Lung (tissue), 12 donors: ENCODE measurements around the gene CCDC102A. TPM values are rescaled to one million over a fixed set of nuclear protein-coding genes. Genes with fewer than 3 reads are reported as not detected.
"Not testable (repeated sequence)": the region's sequence is repeated elsewhere in the genome, so short reads cannot be mapped to it uniquely, and the experiment has no call there.

Experiments used
- ATAC-seq: fragments of 200-7000 bp; cut with Tn5 transposase; one replicate; pipeline ENCODE4 v1.9.1; 2020; ENCODE audit warnings: moderate number of reproducible peaks; ENCODE audit not compliant: insufficient read depth, low FRiP score
- DNase-seq, 3 donors: peaks; one replicate each; pipeline ENCODE4 v3.0.0-alpha.2; 2013 to 2017
- H3K27ac ChIP-seq, 2 donors: one replicate each; pipeline ENCODE4 v1.5.1; 2013; ENCODE audit warnings: mild to moderate bottlenecking in 2 of 2, moderate library complexity in 2 of 2, control low read depth in 1 of 2, inconsistent platforms in 1 of 2, low read depth in 1 of 2, low read length in 1 of 2
- H3K27me3 ChIP-seq, 3 donors: one replicate each; pipeline ENCODE4 v1.5.1; 2013; ENCODE audit warnings: low read length in 2 of 3; ENCODE audit not compliant: control insufficient read depth in 3 of 3, insufficient read depth in 3 of 3
- H3K36me3 ChIP-seq, 4 donors: one replicate each; pipeline ENCODE4 v1.5.1; 2013; ENCODE audit warnings: low read length in 4 of 4, mild to moderate bottlenecking in 1 of 4, moderate library complexity in 1 of 4; ENCODE audit not compliant: control insufficient read depth in 4 of 4, insufficient read depth in 4 of 4
- H3K4me1 ChIP-seq, 5 donors: one replicate each; pipeline ENCODE4 v1.5.1; 2013; ENCODE audit warnings: low read length in 5 of 5, mild to moderate bottlenecking in 2 of 5, moderate library complexity in 1 of 5; ENCODE audit not compliant: control insufficient read depth in 5 of 5, insufficient read depth in 5 of 5
- H3K4me3 ChIP-seq: one replicate; pipeline ENCODE4 v1.5.1; 2013; ENCODE audit warnings: mild to moderate bottlenecking, control low read depth, moderate library complexity
- H3K9ac ChIP-seq, 2 donors: one replicate each; pipeline ENCODE4 v1.5.1; 2013; ENCODE audit warnings: low read length in 2 of 2, control low read depth in 1 of 2; ENCODE audit not compliant: insufficient read depth in 1 of 2
- H3K9me3 ChIP-seq, 4 donors: one replicate each; pipeline ENCODE4 v1.5.1; 2013; ENCODE audit warnings: low read length in 3 of 4, mild to moderate bottlenecking in 1 of 4, moderate library complexity in 1 of 4; ENCODE audit not compliant: control insufficient read depth in 4 of 4, insufficient read depth in 3 of 4
- CTCF ChIP-seq: IDR thresholded peaks from 2 replicates; pipeline ENCODE4 v1.5.1; 2012; ENCODE audit warnings: mild to moderate bottlenecking; ENCODE audit errors: control extremely low read depth, extremely low read depth
- WGBS, 2 donors: extraction: QIAGEN DNeasy Blood & Tissue Kit; methylation state at CpG; one replicate each; pipeline ENCODE4 v1.1.7; 2013; 5-methylcytosine and 5-hydroxymethylcytosine counted together
- polyA plus RNA-seq, 2 donors: library from polyadenylated mRNA; stranded (reverse); fragments of 200-250 nt; gene quantifications; one replicate each; pipeline ENCODE4 v1.2.1, GENCODE V29; 2013
- total RNA-seq, 2 donors: library from RNA; depleted of rRNA in 1 of 2; stranded (reverse); fragments of >200 nt in 1 of 2; gene quantifications; one replicate each; pipeline ENCODE4 v1.2.1, GENCODE V29; 2014 to 2021
- donor health status: control.
- donor health status: control.
- donor health status: Bipolar disorder and iron deficiency.
- donor health status: healthy.
- donor health status: DM: yes; HTN: yes; CAD: no.

Gene CCDC102A
- total and polyA plus RNA-seq, 4 donors = 3.6 to 14.0 (median 6.9) TPM

- no peaks in the 10 kb centered on the region for H3K4me1 ChIP-seq
- no peaks in the 10 kb centered on the region for H3K9me3 ChIP-seq
- ATAC-seq (no peak), DNase-seq (no peak)
- no peak overlapping the region for H3K4me3 ChIP-seq
- H3K27me3 ChIP-seq = no peaks in the 10 kb centered on the region
- no peak overlapping the region for H3K9ac ChIP-seq
- 85 to 87% methylated on average over 4 of the region's 4 CpGs for WGBS, 2 donors
- H3K36me3 ChIP-seq = no peaks in the 10 kb centered on the region
- H3K27ac ChIP-seq = no peak overlapping the region
- no peak for TF ChIP-seq CTCF
Observed at GRCh38 chr16:57548408-57548807, 12.0 kb upstream of the CCDC102A start.

- not testable (repeated sequence) for H3K9ac ChIP-seq, DNase-seq, H3K27ac ChIP-seq, H3K4me3 ChIP-seq, H3K4me1 ChIP-seq, H3K9me3 ChIP-seq, H3K27me3 ChIP-seq, H3K36me3 ChIP-seq, ATAC-seq
- WGBS, 2 donors = 94 to 95% methylated on average over 12 of the region's 12 CpGs
Observed at GRCh38 chr16:57547524-57547923, 11.2 kb upstream of the CCDC102A start.

GRCh38 chr16:57544124-57544653, 7.8 kb upstream of the CCDC102A start:
- Histone ChIP-seq H3K27me3 (no peaks in the 10 kb centered on the region), H3K4me3 (no peak overlapping the region), H3K36me3 (no peaks in the 10 kb centered on the region), H3K9me3 (no peaks in the 10 kb centered on the region), H3K27ac (no peak overlapping the region), H3K4me1 (no peaks in the 10 kb centered on the region), H3K9ac (no peak overlapping the region)
- DNase-seq (no peak), ATAC-seq (no peak)
- no peak for TF ChIP-seq CTCF
- WGBS, 2 donors = 25 to 56% methylated on average over 4 of the region's 4 CpGs

GRCh38 chr16:57541754-57542435, 5.5 kb upstream of the CCDC102A start:
- H3K4me3 ChIP-seq = no peak overlapping the region
- no peaks in the 10 kb centered on the region for H3K36me3 ChIP-seq
- H3K27ac ChIP-seq = no peak overlapping the region
- no peaks in the 10 kb centered on the region for H3K27me3 ChIP-seq
- WGBS, 2 donors = 62 to 78% methylated on average over 4 of the region's 4 CpGs
- TF ChIP-seq CTCF = no peak
- no peak for DNase-seq
- H3K4me1 ChIP-seq = peaks cover 0 to 7% (median 0%) of the 10 kb centered on the region in 5 donors
- no peaks in the 10 kb centered on the region for H3K9me3 ChIP-seq
- no peak for ATAC-seq
- no peak overlapping the region for H3K9ac ChIP-seq
